CD14-positive monocyte (primary cell): ENCODE results near the gene LIN7A. TPM values are rescaled to one million over a fixed set of nuclear protein-coding genes. Genes with fewer than 3 reads are reported as not detected.

Experiments used
- DNase-seq, 3 donors: peaks; one replicate each; pipeline ENCODE4 v3.0.0-alpha.2; 2011 to 2022
- H2AFZ ChIP-seq: 2 replicates; pipeline ENCODE4 v1.6.0; 2012; ENCODE audit warnings: mild to moderate bottlenecking, low read depth, low read length, inconsistent platforms; ENCODE audit not compliant: insufficient read depth, poor library complexity, severe bottlenecking
- H3K27ac ChIP-seq, 2 donors: 1 replicate in 1 of 2; 2 replicates in 1 of 2; pipeline ENCODE4 v1.5.1; 2012 to 2013; ENCODE audit warnings: low read length in 2 of 2, control low read depth in 1 of 2, inconsistent platforms in 1 of 2, low read depth in 1 of 2, mild to moderate bottlenecking in 1 of 2
- H3K27me3 ChIP-seq, 2 donors: one replicate each; pipeline versions ENCODE4 v1.6.0 to v1.6.1; 2011 to 2013; ENCODE audit warnings: low read length in 2 of 2; ENCODE audit not compliant: control insufficient read depth in 2 of 2, insufficient read depth in 2 of 2
- H3K36me3 ChIP-seq, 2 donors: replicated peaks in 1 of 2; 1 replicate in 1 of 2; 2 replicates in 1 of 2; pipeline versions ENCODE4 v1.5.1 to v1.6.1; 2012 to 2013; ENCODE audit warnings: low read length in 2 of 2, control low read depth in 1 of 2, inconsistent platforms in 1 of 2, mild to moderate bottlenecking in 1 of 2; ENCODE audit not compliant: insufficient read depth in 2 of 2, control insufficient read depth in 1 of 2
- H3K4me1 ChIP-seq, 2 donors: 1 replicate in 1 of 2; 2 replicates in 1 of 2; pipeline versions ENCODE4 v1.5.1 to v1.6.1; 2012 to 2013; ENCODE audit warnings: low read length in 2 of 2, control low read depth in 1 of 2, inconsistent platforms in 1 of 2, mild to moderate bottlenecking in 1 of 2, moderate library complexity in 1 of 2; ENCODE audit not compliant: insufficient read depth in 2 of 2, control insufficient read depth in 1 of 2
- H3K4me2 ChIP-seq: replicated peaks from 2 replicates; pipeline ENCODE3; 2012; ENCODE audit warnings: low read length, moderate library complexity, mild to moderate bottlenecking; ENCODE audit not compliant: poor library complexity, severe bottlenecking; ENCODE audit errors: extremely low read depth
- H3K4me3 ChIP-seq, 3 experiments: fragments of 200-600 bp in 1 of 3; sonication (generic) in 1 of 3; replicated peaks in 1 of 3; 1 replicate in 2 of 3; 2 replicates in 1 of 3; pipeline ENCODE4 v1.5.1; 2011 to 2013; ENCODE audit warnings: low read length in 3 of 3, mild to moderate bottlenecking in 3 of 3, control low read depth in 2 of 3, low read depth in 2 of 3, inconsistent platforms in 1 of 3, moderate library complexity in 1 of 3
- H3K79me2 ChIP-seq: 2 replicates; pipeline ENCODE4 v1.6.0; 2012; ENCODE audit warnings: mild to moderate bottlenecking, control low read depth, inconsistent platforms, low read length, moderate library complexity; ENCODE audit not compliant: insufficient read depth
- H3K9ac ChIP-seq: 2 replicates; pipeline ENCODE4 v1.6.0; 2017; ENCODE audit warnings: low read length, mild to moderate bottlenecking; ENCODE audit not compliant: insufficient read depth, poor library complexity, severe bottlenecking
- H3K9me3 ChIP-seq, 2 donors: replicated peaks in 1 of 2; 1 replicate in 1 of 2; 2 replicates in 1 of 2; pipeline versions ENCODE4 v1.5.1 to v1.6.1; 2012 to 2013; ENCODE audit warnings: low read length in 2 of 2, control low read depth in 1 of 2; ENCODE audit not compliant: control insufficient read depth in 1 of 2, insufficient read depth in 1 of 2
- H4K20me1 ChIP-seq: 2 replicates; pipeline ENCODE4 v1.6.0; 2012; ENCODE audit warnings: mild to moderate bottlenecking, low read length, control low read depth, moderate library complexity; ENCODE audit not compliant: insufficient read depth
- H3K27ac Mint-ChIP-seq, 7 donors: one replicate each; pipeline ENCODE4 v1.8.0; 2020; ENCODE audit warnings: mild to moderate bottlenecking in 7 of 7, mixed read lengths in 7 of 7, moderate library complexity in 6 of 7, inconsistent platforms in 2 of 7
- H3K27me3 Mint-ChIP-seq, 3 donors: one replicate each; pipeline ENCODE4 v1.8.0; 2021 to 2022; ENCODE audit warnings: low read depth in 3 of 3, mild to moderate bottlenecking in 3 of 3, mixed read lengths in 3 of 3, moderate library complexity in 3 of 3, inconsistent platforms in 1 of 3
- H3K36me3 Mint-ChIP-seq, 2 donors: one replicate each; pipeline ENCODE4 v1.8.0; 2020; ENCODE audit warnings: mixed read lengths in 2 of 2, inconsistent platforms in 1 of 2, mild to moderate bottlenecking in 1 of 2
- H3K4me1 Mint-ChIP-seq: one replicate; pipeline ENCODE4 v1.8.0; 2020; ENCODE audit warnings: mild to moderate bottlenecking, mixed read lengths
- H3K4me3 Mint-ChIP-seq, 2 donors: one replicate each; pipeline ENCODE4 v1.8.0; 2020; ENCODE audit warnings: mild to moderate bottlenecking in 2 of 2, mixed read lengths in 2 of 2, moderate library complexity in 1 of 2
- H3K9me3 Mint-ChIP-seq, 7 donors: one replicate each; pipeline ENCODE4 v1.8.0; 2020 to 2022; ENCODE audit warnings: mixed read lengths in 7 of 7, mild to moderate bottlenecking in 6 of 7, moderate library complexity in 6 of 7, inconsistent platforms in 2 of 7
- CTCF ChIP-seq: fragments of 200-600 bp; IDR thresholded peaks from one replicate; pipeline ENCODE4 v1.8.0; 2022; ENCODE audit warnings: antibody characterized with exemption, mild to moderate bottlenecking
- WGBS: methylation state at CpG from one replicate; pipeline ENCODE4 v1.1.5; 2013; ENCODE audit warnings: missing lambda C conversion rate; ENCODE audit not compliant: insufficient coverage; 5-methylcytosine and 5-hydroxymethylcytosine counted together
- intact Hi-C, 2 donors: fragments of 100-400 bp; cut with micrococcal nuclease; formaldehyde crosslinking; loops; one replicate each; pipeline versions ENCODE4 v1.15.0 to v1.15.1; 2023
- polyA plus RNA-seq, 3 donors: library from polyadenylated mRNA; depleted of rRNA in 1 of 3; unstranded in 2 of 3; stranded (reverse) in 1 of 3; fragments of 300-500 nt in 2 of 3; fragments of >200 nt in 1 of 3; fragmentation: Illumina TruSeq in 2 of 3; gene quantifications; 1 replicate in 2 of 3; 2 replicates in 1 of 3; pipeline ENCODE4 v1.2.3, GENCODE V29; 2012 to 2021

Gene LIN7A
- polyA plus RNA-seq, 3 donors, result 8.0 to 16.6 (median 15.2) TPM

DNA sequence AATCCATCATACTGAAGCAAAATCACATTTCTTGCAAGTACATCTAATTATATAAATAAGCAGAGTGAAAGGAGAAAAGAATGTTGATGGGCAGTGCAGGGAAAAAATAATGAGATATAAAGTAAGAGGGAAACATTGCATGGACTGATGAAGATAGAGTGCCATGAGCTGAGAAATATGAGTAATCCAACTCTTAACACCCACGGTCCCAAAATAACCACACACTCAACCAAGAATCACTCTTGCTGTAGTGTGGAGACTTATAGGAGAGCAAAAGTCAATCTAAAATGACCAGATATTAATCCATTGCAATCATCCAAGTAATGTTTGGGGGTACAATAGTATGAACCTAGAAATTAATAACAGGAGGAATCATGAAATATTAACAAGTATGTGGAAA lies 180.9 kb downstream of the LIN7A start:
- intact Hi-C loops, result no loop called here
- Histone ChIP-seq H4K20me1 (no peaks in the 10 kb centered on the region), H3K9me3 (no peaks in the 10 kb centered on the region), H3K9ac (no peak overlapping the region), H2AFZ (no peak overlapping the region), H3K27me3 (peaks cover 0 to 4% of the 10 kb centered on the region in 2 donors), H3K27ac (no peak overlapping the region), H3K79me2 (no peaks in the 10 kb centered on the region), H3K4me1 (no peaks in the 10 kb centered on the region), H3K4me2 (no peak overlapping the region), H3K4me3 (no peak overlapping the region), H3K36me3 (no peaks in the 10 kb centered on the region)
- Mint-ChIP-seq H3K27me3 (peaks cover 4 to 17% (median 12%) of the 10 kb centered on the region in 3 donors), H3K4me1 (no peaks in the 10 kb centered on the region), H3K9me3 (no peaks in the 10 kb centered on the region), H3K4me3 (no peak overlapping the region), H3K36me3 (no peaks in the 10 kb centered on the region), H3K27ac (no peak overlapping the region)
- WGBS, result no CpG with 5 or more reads among the region's 1 CpG
- no peak for DNase-seq
- no peak for TF ChIP-seq CTCF

GRCh38 chr12:80754274-80754673 lies 183.5 kb downstream of the LIN7A start:
- peaks cover 2 to 13% (median 10%) of the 10 kb centered on the region in 3 donors for H3K27me3 Mint-ChIP-seq
- H3K4me3 Mint-ChIP-seq, result no peak overlapping the region
- no peak overlapping the region for H3K27ac ChIP-seq
- H4K20me1 ChIP-seq, result no peaks in the 10 kb centered on the region
- H3K9me3 ChIP-seq, result no peaks in the 10 kb centered on the region
- H2AFZ ChIP-seq, result no peak overlapping the region
- H3K9me3 Mint-ChIP-seq, result no peaks in the 10 kb centered on the region
- no peak overlapping the region for H3K27ac Mint-ChIP-seq
- H3K4me2 ChIP-seq, result no peak overlapping the region
- no peaks in the 10 kb centered on the region for H3K36me3 Mint-ChIP-seq
- H3K4me1 ChIP-seq, result no peaks in the 10 kb centered on the region
- H3K9ac ChIP-seq, result no peak overlapping the region
- TF ChIP-seq CTCF, result no peak
- intact Hi-C loops, result no loop called here
- H3K36me3 ChIP-seq, result no peaks in the 10 kb centered on the region
- H3K4me3 ChIP-seq, result no peak overlapping the region
- H3K4me1 Mint-ChIP-seq, result no peaks in the 10 kb centered on the region
- WGBS, result no CpG with 5 or more reads among the region's 3 CpGs
- no peaks in the 10 kb centered on the region for H3K79me2 ChIP-seq
- no peak for DNase-seq
- H3K27me3 ChIP-seq, result peaks cover 0 to 4% of the 10 kb centered on the region in 2 donors
